ENCODE measurements around the gene PLCH2.

Gene PLCH2

DNA sequence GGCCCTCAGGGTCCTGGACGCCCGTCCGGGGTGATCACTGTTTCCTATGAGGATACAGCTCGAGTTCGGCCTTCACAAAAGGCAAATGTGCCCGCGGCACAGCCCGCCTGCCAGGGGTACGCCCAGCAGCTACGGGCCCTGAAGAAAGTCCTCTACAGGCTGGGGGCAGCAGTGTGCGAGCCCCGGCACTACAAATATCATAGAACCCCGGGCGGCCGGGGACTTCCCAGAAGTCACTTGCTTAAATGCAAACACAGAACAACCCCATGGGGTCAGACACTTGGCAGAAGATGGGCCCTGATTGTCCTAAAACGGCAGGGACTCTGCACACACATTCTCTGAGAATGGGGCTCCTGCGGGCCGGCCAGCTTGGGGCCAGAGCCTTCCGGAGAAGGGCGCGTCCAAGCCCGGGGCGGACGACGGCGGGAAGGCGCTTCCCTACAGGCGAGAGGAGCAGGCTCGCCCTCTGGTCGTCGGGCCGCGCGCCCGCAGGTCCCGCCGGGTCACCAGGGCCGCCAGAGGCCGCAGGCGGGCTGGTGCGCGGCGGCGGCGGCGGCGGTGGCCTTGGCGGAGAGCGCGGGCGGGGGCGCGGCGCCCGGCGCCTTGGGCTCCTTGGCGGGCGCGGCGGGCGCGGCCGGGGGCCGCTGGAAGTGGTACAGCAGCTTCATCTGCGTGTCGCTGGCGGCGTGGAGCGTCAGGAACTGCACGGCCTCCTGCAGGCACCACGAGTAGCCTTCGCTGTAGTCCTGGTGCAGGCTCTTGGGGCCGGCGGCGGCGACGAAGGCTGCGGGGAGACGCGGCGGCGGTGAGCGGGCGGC is 53.1 kb downstream of the PLCH2 start:
- no peak for DNase-seq (ENCODE audit: low spot score)

DNA sequence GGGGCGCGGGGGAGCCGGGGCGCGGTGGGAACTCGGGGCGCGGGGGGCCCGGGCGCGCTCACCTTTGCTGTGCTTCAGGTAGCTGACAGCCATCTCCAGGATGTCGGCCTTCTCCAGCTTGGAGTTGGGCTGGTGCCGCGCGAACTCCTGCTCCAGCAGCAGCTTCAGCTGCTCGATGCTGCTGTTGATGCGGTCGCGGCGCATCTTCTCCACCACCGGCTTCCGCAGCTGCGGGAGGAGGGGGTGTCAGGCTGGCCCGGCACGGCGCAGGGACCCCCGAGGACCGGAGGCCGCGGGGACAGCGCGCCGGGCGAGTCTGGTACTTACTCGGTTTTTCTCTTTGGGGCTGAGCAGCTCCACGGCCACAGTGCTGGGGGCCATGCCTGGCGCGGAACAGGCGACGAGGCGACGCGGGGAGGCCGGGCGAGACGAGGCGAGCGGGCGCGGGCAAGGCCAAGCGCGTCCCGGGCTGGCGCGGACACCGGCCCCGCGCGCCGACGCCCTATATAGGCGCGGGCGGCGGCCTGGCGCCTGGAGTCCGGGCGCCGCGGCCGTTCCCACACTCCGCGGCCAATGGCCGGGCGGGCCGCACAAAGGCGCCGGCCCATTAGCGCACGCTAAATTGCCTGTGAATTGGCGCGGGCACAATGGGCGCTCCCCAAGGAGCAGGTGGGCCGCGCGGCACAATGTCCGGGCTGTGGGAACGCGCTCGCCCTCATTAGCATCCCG is 53.9 kb downstream of the PLCH2 start, which contains the start of gene HES5:
HES5 (minus strand) TSS at position 480 of the 729 bp plus-strand sequence; CDS start at position 381, 99 bp downstream.
- no peak for DNase-seq (ENCODE audit: low spot score)

DNA sequence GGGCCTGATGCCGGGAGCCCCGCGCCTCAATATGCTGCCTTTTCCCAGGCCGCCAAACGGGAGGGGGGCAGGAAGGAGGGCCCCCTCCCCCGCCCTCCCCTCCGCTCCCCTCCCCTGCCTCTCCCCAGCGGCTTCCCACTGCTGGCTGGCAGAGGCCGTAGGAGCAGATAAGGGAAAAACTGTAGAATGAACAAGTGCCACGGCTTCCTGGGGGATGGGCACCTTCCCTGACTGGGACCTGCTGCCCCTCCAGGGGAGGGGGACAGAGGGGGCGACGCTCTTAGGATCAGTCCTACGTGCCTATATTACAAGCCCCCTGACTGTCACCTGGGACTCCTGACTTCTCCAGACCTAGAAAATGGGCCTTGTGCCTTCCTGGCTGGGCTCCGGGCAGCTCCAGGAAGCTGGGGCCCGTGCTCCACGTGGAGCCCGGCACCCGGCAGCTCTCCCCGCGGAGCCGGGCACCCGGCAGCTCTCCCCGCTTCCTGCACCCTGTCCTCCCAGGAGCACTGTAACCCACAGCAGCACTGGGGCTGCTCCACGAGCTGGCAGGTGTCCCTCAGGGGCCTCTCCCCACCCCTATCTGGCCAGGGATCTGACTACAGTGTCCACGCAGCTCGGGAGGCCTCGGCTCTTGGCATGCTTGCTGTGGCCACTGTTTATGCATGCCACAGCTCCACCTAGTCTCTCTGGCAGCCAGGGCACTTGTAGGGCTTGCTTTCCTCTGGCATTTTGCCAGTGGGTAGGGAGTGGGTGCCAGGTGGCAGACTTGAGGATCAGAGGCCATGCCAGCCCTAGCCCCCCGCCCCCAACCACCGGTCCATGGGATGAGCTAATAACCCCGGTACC is 54.6 kb downstream of the PLCH2 start:
- DNase-seq (ENCODE audit: low spot score) = no peak

DNA sequence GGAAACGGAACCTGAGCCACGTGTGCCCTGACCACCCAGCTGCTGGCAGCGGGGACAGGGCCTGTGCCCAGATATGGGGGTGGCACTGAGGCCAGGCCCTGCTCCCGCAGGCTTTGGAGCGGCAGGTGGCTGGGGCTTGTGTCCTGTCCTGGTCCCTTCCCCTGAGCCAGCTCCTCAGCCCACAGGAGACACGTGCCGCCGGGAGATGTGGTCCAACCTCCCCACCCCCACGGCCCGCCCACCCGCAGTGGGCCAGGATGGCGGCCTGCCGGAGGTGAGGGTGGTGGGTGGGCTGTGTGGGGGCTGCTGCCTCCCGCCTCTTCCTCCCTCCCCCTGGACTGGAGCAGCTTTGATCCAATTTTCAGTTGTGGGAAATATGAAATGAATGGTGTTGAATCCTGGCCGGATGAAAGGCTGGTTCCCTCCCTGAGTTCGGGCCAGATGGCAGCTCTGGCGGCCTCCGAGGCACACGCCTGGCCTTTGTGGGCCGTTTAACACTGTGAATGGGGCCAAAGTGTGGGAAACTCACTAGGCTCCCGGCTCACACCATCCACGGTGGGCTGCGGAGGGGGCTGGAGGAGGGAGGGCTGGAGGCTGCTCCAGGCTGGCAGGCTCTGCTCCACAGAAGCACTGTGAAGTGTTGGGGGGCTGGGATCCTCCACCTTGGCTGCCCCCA is 56.5 kb downstream of the PLCH2 start:
- DNase-seq (ENCODE audit: low spot score) = no peak

DNA sequence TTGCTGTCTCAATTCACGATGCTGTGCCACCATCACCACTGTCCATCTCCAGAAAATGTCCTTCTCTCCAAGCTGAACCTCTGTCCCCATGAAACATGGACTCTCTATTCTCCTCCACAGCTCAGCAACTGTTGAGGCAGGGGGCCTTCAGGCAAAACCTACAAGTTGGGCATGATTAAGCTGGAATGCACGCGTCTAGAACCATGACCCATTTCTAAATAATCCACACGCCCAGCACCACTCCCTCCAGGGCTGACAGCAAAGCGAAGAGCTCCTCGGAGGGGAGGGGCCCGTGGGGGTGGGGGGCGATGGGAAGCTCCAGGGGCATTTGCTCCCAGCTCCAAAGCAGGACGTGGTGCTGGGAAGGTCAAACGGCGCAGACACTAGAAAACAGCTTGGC is 57.3 kb downstream of the PLCH2 start:
- DNase-seq (ENCODE audit: low spot score) = no peak

DNA sequence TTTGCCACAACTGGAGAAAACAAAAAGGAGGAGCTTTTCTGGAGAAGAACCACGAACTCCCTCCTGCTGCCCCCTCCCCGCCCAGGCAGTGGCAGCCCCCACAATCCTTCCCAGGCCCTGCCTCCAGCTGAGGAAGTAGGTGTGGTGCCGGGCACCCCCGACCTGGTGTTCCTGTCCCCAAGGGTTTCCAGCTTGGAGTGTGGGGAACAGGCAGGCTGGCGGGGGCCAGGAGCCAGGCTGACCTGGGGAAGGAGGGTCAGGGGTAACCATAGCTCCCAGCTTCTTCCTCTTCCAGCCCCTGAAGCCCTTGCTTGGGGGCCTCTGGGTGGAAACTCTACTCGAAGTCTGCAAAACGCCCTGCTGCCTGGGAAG is 58.2 kb downstream of the PLCH2 start:
- DNase-seq (ENCODE audit: low spot score) = no peak

DNA sequence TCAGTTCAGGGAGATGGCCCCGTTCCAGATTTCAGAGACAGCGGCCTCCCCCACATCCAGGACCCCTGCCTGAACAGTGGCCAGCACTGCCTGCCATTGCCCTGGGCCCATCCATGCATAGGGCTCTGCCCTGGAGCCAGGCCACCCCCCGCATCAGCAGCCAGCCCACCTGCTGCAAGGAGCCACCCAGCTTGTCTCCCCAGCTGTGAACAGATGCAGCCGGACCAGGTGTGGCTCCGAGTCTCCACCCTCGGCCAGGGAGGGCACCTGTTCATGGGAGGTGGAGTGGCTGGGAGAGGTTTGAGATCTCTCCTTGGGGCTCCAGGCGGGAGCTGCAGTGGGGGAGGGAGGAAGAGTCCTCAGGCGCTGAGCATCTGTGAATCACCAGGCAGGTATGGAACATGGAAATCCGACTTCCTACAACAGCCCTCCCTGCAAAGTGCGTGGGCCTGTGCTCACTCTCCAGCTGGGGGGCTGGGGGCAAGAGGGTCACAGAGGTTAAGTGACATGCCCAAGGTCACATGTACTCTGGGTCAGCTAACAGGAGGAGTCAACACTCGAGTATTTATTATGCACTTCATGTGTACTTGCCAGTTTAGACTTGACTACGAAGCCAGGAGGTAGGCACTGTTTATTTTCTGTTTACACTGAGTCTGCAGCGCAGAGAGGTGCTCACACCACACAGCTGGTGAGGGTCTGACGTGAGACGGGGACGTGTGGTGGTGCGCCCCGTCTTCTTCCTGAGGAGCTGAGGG is 58.8 kb downstream of the PLCH2 start:
- no peak for DNase-seq (ENCODE audit: low spot score)

DNA sequence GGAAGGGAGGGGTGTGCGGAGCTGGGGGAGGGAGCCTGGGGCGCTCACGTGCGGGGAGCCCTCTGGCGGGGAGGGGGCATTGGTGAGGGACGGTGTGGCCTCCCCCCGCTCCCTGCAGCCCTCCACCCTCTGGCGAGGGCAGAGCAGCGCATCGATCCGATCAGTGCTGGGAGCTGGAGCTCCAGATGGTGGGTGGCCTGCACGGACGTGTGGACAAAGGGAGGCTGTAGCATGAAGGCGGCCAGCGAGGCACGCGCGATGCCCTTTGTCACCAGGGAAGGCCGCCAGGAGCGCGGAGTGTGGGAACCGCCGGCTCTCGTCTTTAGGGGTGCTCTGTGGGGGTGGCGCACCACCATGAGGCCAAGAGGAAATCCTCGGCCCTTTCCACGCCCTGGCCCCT is 59.4 kb downstream of the PLCH2 start:
- DNase-seq (ENCODE audit: low spot score) = no peak

DNA sequence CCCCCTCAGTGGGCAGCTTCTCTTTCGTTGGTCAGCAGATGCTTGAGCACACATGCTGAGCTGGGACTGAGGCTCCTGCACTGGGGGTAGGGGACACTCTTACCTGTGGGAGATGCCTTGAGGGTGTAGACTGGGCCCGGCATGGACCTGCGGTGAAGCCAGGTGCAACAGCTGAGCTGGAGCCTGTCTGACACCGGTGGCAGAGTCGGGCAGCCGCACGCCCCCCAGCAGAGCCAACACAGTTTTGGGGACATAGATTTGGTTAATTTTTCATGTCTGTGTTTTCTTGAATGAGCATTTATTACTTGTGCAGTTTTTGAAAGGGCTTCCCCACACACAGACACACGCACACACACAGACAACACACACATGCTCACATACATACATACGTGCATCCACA is 59.9 kb downstream of the PLCH2 start:
- DNase-seq (ENCODE audit: low spot score) = no peak

DNA sequence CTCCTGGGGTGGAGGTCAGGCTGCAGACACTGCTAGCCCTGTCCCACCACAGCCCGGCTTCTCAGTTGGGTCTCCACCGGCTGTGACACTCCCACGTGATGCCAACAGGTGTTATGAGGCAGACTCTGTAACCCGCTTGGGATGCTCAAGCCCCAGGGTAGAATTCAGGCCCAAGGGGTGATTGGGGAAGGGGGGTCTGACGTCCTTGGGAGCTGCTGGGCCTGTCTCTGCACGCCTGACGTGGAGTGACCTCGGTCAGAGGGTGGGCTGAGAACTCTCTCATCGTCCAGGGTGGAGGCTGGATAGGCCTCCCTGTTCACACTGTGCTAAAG is 61.7 kb downstream of the PLCH2 start:
- DNase-seq (ENCODE audit: low spot score) = no peak

DNA sequence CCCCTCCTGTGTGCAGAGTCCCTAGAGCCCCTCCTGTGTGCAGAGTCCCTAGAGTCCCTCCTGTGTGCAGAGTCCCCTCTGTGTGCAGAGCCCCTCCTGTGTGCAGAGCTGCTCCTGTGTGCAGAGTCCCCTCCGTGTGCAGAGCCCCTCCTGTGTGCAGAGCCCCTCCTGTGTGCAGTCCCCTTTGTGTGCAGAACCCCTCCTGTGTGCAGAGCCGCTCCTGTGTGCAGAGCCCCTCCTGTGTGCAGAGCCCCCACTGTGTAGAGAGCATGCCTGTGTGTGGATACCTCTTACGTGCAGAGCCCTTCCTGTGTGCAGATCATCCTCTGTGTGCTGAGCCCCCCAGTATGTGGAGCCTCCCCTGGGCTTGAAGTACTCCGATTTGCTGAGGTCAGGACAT is 62.3 kb downstream of the PLCH2 start:
- no peak for DNase-seq (ENCODE audit: low spot score)

DNA sequence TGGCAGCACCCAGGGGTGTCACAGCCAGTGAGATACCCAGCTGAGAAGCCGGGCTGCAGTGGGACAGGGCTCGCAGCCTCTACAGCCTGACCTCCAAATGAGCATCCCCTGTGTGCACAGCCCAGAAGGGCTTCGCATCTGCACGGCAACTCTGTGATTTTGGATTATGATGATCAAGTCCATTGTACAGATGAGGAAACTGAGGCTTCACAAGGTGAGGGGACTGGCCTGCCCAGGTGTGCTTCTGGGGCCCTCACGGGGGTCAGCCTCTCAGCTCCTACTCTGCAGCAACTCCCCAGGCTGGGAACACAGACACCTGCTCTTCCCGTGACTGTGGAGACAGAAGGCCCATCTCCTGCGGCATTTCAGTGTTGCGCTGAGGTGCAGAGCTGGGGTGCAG is 62.8 kb downstream of the PLCH2 start:
- DNase-seq (ENCODE audit: low spot score) = no peak

DNA sequence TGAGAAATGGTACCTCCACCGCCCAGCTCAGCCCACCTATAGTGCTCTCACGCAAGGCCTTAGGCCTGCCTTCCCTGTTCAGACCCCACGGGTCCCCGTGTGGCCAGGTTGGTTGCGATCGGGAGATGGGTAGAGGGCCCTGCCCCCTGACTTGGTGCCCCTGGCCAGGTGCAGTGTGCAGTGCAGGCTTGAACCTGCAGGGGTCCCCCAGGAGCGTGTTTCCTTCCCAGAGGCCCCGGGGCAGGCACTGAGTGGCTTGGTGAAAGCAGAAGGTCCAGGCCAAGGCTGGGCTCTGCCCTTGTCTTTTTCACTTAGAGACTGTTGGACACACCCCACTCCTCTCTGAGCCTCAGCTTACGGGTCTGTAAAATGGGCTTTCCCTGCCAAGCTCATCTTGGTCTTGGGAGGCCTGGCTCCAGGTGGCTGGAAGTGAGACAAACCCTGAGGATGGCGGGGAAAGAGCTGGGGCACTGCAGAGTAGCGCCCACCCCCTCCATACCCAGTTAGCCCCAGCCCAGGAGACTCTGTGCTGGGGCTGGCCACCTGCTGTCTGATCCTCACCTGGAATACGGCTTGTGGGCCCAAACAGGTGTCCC is 63.3 kb downstream of the PLCH2 start:
- DNase-seq (ENCODE audit: low spot score) = no peak

DNA sequence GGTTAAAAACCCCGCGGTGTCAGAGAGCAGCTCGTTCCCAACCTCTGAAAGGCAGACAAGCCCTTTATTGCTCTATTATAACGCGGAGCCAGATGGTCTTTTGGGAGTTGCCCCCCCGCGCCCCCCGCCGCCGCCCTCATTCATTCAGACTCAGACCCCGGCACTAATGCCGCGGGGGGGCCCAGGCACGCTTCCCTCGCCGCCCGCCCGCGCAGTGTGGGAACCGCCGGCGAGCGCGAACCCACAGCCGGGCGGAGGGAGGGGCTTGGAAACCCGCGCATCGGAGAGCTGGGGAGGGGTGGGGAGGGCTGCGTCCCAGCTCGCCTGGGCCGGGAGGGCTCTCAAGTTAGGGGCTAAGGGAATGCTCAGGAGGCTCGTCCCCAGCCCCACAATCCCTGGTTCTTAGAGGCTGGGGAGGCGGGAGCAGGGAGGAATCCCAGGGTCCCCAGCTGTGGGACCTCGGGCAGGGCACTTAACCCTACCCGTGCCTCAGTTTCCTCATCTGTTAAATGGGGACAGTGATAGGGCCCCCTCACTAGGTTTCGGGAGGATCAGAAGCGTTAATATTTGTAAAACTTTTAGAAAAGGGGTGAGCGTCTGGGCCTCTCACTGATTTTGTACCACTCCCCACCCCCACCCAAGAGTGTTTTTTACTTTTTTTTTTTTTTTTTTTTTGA is 64.9 kb downstream of the PLCH2 start:
- no peak for DNase-seq (ENCODE audit: low spot score)

DNA sequence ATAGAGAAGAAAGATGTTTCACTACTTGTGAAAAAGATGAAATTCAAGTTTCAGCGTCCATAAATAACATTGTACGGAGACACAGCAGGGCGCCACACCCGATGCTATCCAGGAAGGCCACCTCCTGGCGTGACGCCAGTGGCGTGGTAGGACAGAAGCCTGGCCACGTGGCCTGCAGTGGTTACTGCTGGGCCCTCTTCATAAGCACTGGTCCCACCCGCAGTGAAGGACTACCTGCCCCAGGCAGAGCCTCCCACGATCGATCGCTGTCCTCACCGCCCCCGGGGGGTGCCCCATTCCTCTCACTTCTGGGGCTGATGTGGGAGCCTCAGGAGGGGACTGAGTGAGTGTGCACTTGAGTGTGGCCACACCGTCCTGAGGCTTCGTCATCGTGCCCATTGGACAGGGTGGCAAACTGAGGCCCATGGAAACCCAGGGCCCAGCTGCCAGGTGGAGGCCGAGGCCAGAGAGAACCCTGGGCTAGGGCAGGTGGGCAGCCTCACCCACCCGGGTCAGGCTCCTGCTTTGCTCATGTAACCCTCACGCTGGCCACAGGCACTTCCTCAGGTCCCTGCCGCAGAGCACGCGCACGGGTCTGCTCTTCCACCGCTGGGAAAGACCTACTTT is 65.6 kb downstream of the PLCH2 start:
- no peak for DNase-seq (ENCODE audit: low spot score)

DNA sequence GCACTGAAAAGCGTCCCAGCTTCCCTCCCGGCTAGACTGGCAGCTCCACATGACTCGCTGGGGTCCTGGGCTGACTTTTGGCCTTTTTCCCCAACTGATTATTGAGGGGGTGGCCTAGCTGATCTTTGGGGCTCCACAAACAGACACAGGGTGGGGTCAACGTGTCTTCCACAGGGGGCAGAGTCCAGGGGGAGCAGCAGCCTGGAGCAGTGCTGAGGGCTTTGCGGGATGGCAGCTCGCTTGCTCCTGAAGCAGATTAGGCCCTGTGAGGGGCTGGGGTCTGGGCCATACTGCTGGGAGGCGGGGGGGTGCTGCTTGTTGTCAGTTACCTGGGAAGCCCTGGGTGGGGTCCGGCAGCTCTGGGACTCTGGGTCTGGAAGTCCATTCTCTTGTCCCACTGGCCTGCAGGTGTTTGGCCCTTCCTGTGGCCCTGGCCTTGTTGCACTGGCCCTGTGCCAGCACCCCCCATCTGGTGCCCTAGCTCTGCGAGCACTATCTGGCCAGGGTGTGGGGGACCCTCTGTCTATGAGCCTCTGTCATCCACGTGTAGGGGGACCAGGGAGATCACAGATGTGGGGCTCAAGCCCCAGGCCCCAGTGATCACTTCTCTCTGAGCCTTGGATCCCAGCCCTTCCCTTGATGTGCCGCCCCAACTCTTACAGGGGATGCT is 66.3 kb downstream of the PLCH2 start:
- no peak for DNase-seq (ENCODE audit: low spot score)

DNA sequence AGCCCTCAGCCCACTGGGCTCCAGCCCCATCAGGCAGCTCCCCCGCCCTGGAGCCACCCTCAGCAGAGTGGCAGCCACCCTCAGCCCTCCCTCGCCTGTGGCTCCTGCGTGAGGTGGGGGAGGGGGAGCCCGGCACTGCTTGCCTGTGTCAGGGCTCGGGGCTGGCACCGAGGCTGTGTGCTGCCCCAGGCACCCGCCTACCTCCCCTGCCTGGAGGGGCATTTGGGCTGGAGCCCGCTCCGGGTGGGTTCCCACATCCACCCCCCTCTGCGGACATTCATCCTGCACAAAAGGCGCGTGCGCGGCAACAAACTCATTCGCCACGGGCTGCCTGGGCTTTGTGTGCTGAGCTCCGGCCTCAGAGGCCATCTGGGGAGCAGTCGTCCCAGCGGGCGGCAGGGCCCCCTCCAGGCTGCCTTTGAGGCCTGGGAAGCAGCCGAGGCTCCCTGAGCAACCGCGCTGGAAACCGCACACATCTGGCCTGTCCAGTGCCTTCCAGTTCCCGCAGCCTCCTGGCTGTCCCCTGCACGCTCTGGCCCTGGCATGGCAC is 67.5 kb downstream of the PLCH2 start:
- no peak for DNase-seq (ENCODE audit: low spot score)

DNA sequence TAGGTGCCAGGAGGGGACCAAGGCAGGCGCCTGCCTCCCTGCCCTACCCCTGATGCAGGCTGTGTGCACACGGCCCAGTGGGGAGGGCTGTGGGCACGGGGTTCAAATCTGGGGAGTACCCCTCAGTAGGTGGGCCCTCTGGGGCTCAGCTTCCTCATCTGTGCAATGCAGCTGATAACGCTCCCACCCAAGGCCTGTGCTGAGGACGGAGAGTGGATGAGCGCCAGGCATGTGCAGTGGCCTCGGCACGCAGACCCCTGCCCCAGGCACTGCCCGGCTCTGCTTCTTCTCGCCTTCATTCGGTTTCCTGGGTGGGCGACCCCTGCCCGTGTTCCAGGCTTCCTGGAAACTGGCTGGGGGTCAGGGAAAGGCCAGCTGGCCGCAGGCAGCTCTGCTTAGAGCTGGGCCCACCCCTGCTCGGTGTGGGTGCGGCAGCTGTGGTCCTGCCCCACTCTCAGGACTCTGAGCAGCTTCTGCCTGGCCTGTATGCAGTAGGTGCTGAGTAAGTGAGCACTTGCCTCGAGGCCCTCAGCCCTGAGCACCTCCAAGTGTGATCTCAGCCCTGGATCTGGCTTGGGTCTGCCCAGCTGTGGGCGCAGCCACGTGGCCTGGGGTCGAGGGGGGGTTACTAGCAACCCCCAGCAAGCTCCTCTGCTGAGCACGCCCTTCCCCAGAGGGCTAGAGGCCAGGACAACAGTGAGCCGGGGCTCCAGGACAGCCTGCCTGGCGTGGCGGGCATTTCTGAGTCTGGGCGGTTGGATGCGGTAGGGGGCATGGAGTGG is 68.2 kb downstream of the PLCH2 start:
- no peak for DNase-seq (ENCODE audit: low spot score)

All from AG08396 (cell line).